ENCODE data around the gene RGS7.
"Not testable (repeated sequence)": the region's sequence is repeated elsewhere in the genome, so short reads cannot be mapped to it uniquely, and the experiment has no call there.

The RGS7 gene

DNA sequence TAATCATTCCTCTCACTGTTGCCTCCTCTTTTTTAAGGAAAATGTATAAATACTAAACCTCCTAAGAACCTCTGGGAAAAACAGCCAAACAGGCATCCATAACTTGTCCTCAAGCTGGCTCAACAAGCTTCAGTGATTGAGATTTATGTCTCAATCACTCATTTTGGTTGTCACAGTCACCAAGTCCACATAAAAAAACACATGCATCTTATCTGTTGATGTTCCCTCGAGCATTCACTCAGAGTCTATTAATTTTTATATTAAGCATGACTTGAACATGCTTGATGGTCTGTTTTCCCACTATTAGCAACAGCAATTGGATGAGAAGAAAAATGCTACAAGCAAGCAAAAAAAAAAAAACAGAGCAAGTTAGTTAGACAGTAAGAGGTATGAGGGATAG lies 254.3 kb downstream of the RGS7 start:
- TF ChIP-seq, protein P1, sequence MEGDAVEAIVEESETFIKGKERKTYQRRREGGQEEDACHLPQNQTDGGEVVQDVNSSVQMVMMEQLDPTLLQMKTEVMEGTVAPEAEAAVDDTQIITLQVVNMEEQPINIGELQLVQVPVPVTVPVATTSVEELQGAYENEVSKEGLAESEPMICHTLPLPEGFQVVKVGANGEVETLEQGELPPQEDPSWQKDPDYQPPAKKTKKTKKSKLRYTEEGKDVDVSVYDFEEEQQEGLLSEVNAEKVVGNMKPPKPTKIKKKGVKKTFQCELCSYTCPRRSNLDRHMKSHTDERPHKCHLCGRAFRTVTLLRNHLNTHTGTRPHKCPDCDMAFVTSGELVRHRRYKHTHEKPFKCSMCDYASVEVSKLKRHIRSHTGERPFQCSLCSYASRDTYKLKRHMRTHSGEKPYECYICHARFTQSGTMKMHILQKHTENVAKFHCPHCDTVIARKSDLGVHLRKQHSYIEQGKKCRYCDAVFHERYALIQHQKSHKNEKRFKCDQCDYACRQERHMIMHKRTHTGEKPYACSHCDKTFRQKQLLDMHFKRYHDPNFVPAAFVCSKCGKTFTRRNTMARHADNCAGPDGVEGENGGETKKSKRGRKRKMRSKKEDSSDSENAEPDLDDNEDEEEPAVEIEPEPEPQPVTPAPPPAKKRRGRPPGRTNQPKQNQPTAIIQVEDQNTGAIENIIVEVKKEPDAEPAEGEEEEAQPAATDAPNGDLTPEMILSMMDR (IDR thresholded peaks at IDR 0.05; ENCODE audit: extremely low read depth, missing control alignments): no peak
- no peak for DNase-seq (ENCODE audit: low spot score)

DNA sequence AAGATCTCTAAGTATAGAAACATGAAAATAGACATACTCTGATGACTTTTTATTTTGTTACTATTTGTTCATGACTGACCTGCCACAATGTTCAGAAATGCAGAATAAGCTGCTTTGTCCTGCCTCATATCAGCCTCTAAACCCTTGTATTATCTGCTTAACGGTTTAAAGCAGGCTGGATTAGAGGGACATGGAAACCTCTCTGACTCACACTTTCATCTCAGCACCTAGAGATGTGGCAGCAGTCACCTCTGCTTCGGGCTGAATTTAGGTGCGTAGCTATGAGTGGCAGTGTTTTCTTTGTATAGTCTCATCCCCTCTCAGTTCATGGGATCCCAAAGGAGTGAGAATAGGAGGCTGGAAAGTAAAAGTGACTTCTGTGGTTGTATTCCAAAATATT lies 255.4 kb downstream of the RGS7 start:
- TF ChIP-seq, protein P1 (IDR thresholded peaks at IDR 0.05; ENCODE audit: extremely low read depth, missing control alignments): no peak
- DNase-seq (ENCODE audit: low spot score): no peak

DNA sequence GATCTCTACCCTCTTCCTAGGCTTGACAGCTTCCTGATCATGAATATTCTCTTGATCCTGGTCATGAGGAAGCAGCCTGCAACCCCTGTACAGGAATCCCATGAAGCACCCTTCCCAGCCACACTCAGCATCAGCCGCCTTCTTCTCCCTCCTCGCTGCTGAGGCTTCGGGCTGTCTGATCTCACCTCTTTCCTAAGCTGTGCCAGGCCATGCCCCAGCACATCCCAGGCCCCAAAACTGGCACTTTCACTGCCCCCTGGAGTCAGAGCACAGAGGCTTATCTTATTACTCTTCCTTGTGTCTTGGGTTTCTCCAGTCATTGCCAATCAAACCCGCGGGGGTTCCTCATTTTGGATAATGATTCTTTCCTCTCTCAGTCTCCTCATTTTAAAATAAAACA lies 259.5 kb downstream of the RGS7 start:
- no peak for DNase-seq (ENCODE audit: low spot score)

DNA sequence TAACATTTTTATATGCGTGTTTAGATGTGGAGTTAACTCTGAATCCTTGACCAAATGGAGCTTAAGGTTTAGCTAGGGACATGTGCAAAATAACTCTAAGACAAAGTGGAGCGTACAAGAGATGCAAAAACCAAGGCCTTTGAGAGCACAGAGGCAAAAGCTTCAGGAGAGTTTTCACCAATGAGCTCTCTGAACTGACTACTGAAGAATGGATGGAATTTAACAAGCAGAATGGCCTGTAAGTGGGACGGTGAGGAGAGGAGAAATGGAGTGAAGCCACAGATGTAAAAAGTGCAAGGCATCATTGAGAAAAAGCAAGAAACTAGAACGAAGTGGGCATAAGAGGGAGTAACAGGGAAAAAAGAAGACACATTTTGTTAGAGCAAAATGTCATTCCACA lies 260.0 kb downstream of the RGS7 start:
- no peak for DNase-seq (ENCODE audit: low spot score)
- TF ChIP-seq, protein P1 (IDR thresholded peaks at IDR 0.05; ENCODE audit: extremely low read depth, missing control alignments): no peak

More for the DNA sequence above, 259.5 kb downstream of the RGS7 start:
- TF ChIP-seq, protein P1 (IDR thresholded peaks at IDR 0.05; ENCODE audit: extremely low read depth, missing control alignments): no peak

DNA sequence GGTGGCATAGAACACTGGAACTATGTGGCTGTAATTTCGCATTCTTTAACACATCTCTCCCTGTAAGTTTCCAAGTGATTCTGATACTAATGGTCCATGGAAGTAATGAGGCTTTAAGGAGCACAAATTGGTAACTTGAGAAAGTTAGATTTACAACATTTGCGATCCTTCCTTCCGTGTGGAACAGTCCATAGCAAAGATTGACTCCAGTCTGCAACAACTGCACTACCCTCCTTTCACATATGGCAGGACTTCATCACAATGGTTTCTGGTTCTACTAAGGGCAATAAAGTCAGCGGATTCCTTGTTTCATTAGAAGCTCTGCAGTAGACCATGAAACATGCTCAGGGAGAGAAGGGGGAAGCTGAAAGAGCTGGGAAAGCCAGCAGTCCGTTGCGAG lies 261.2 kb downstream of the RGS7 start:
- DNase-seq (ENCODE audit: low spot score): no peak
- TF ChIP-seq, protein P1 (IDR thresholded peaks at IDR 0.05; ENCODE audit: extremely low read depth, missing control alignments): no peak

DNA sequence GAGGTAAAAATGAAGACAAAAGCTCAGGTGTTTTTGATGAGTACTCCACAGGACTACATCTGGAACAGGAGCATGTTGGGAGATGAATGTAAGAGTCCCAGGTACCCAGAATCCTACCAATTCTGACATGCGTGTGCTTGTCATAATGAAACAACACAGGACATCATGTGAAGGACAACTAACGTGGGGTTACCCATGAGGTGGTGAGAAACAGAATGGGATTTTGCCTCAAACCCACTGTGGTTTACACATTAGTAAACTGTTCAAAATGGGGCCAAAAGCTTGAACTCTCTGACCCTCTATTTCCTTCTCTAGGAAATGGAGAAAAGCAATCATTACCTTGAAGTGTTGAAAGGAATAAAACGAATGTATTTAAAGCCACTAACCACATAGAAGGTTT lies 266.2 kb downstream of the RGS7 start:
- no peak for DNase-seq (ENCODE audit: low spot score)
- TF ChIP-seq, protein P1 (IDR thresholded peaks at IDR 0.05; ENCODE audit: extremely low read depth, missing control alignments): no peak

DNA sequence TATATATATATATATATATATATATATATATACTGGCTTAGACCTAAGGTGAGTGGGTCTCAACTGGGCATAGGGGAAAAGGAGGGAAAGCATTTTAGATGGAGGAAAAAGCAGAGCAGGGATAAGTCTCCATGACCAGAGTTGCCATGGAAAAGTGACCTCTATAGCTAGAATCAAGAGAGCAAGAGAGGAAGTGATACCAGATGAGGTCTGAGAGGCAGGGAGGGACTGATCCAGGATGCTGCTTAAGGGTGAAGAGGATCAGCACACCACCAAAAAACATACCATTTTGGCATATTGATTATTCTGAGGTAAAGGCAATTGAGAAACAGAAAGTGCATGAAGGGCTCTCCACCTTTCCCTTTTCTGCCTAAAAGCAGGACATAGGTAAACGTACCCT lies 267.9 kb downstream of the RGS7 start:
- DNase-seq (ENCODE audit: low spot score): not testable (repeated sequence)

DNA sequence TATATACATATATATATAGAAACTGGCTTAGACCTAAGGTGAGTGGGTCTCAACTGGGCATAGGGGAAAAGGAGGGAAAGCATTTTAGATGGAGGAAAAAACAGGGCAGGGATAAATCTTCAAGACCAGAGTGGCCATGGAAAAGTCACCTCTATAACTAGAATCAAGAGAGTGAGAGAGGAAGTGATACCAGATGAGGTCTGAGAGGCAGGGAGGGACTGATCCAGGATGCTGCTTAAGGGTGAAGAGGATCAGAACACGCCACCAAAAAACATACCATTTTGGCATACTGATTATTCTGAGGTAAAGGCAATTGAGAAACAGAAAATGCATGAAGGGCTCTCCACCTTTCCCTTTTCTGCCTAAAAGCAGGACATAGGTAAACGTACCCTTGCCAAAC lies 268.9 kb downstream of the RGS7 start:
- DNase-seq (ENCODE audit: low spot score): not testable (repeated sequence)

DNA sequence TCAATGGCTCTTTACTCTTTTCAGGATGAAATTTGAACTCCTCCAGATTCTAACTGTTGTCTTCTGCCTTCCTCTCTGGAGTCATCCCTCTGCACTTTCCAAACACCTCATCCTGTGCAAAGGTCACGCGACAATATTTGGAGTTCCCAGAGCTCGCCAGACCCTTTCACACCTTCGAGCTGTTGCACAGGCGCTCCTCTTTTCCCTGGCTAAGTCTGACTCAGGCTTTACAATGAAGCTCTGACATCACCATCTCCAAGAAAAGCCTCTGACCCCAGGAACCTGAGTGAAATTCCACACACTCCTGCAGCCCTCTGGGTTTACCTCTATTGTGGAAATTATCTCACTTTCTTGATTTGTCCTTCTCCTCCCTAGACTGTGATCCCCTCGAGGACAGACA lies 270.3 kb downstream of the RGS7 start:
- TF ChIP-seq, protein P1 (IDR thresholded peaks at IDR 0.05; ENCODE audit: extremely low read depth, missing control alignments): no peak
- no peak for DNase-seq (ENCODE audit: low spot score)
